HG03135 (cell line): ENCODE measurements around the gene MEX3D.
A peak's percentile ranks its signal among the peaks of the same experiment; 100 is the strongest.

ENCODE experiments used
- ATAC-seq: cut with Tn5 transposase; IDR thresholded peaks from one replicate; pipeline ENCODE4 v1.9.1; 2021; ENCODE audit warnings: mild to moderate bottlenecking, moderate library complexity; ENCODE audit not compliant: unreplicated experiment

MEX3D gene

GRCh38 chr19:1568320-1569019 lies at the start of gene MEX3D:
Gene MEX3D, minus strand, starts transcription at chr19:1568325. Its CDS starts 267 bp downstream, at chr19:1568058.
- peak; percentile 59 for ATAC-seq

GRCh38 chr19:1616875-1617274 lies 48.8 kb upstream of the MEX3D start:
- ATAC-seq = no peak

GRCh38 chr19:1616396-1616795 lies 48.3 kb upstream of the MEX3D start:
- no peak for ATAC-seq

GRCh38 chr19:1615156-1615765 lies 47.1 kb upstream of the MEX3D start:
- ATAC-seq = no peak

GRCh38 chr19:1613808-1614570 lies 45.9 kb upstream of the MEX3D start:
- no peak for ATAC-seq

GRCh38 chr19:1613146-1613545 lies 45.0 kb upstream of the MEX3D start:
- no peak for ATAC-seq

GRCh38 chr19:1612114-1613086 lies 44.3 kb upstream of the MEX3D start:
- no peak for ATAC-seq

- ATAC-seq = no peak
Measured at GRCh38 chr19:1611353-1611752, 43.2 kb upstream of the MEX3D start.

GRCh38 chr19:1610579-1610978 lies 42.5 kb upstream of the MEX3D start:
- ATAC-seq = no peak

- ATAC-seq = no peak
Measured at GRCh38 chr19:1609680-1610474, 41.8 kb upstream of the MEX3D start.

- no peak for ATAC-seq
Measured at GRCh38 chr19:1609103-1609396, 40.9 kb upstream of the MEX3D start.

GRCh38 chr19:1608359-1609102 lies 40.4 kb upstream of the MEX3D start:
- ATAC-seq = no peak

- no peak for ATAC-seq
Measured at GRCh38 chr19:1606138-1606651, 38.1 kb upstream of the MEX3D start.

- peak; percentile 83 for ATAC-seq
Measured at GRCh38 chr19:1605236-1606137, 37.4 kb upstream of the MEX3D start, which contains the start of gene UQCR11. Gene UQCR11, minus strand, starts transcription at chr19:1605462. Its CDS starts 53 bp downstream, at chr19:1605409.

GRCh38 chr19:1602091-1602707 lies 34.1 kb upstream of the MEX3D start:
- ATAC-seq = no peak

GRCh38 chr19:1601613-1602064 lies 33.5 kb upstream of the MEX3D start:
- ATAC-seq = no peak

- no peak for ATAC-seq
Measured at GRCh38 chr19:1599460-1599846, 31.3 kb upstream of the MEX3D start.
